ENCODE measurements around the gene AFAP1. TPM values are rescaled to one million over a fixed set of nuclear protein-coding genes. Genes with fewer than 3 reads are reported as not detected.

Gene AFAP1
- total and polyA plus RNA-seq, 2 donors (not counting 3 experiments of a cell fraction or from before 2014, with no cell fraction given) = 32.3 to 103 TPM

- FAIRE-seq = no peak
- no peaks in the 10 kb centered on the region for H3K27me3 ChIP-seq (ENCODE audit: control insufficient read depth in 2 of 2, insufficient read depth in 2 of 2, low read length in 2 of 2)
- intact Hi-C loops (cut with micrococcal nuclease) (no loop called here), dilution Hi-C loops (cut with MboI; ENCODE audit: extremely low pct_ligation_motif_present, low sequenced_read_pairs) (no loop called here)
- H3K9ac ChIP-seq (replicated peaks; ENCODE audit: extremely low read depth, insufficient read depth, low read length) = no peak overlapping the region
- POLR2A ChIA-PET = no interaction called here
- peaks cover 90% of the 10 kb centered on the region for H3K79me2 ChIP-seq (ENCODE audit: control insufficient read depth, insufficient read depth, low read length)
- CTCF ChIA-PET = interaction anchor here (1.0 to 1.2 kb wide), 2 partner anchors 58 to 64 kb away, joined by 4 read pairs; no protein-coding TSS in a partner anchor
- BruUV-seq (replicated peaks) = no TSS peak
- H3K27ac ChIP-seq (ENCODE audit: insufficient read depth, low read depth, low read length) = no peak overlapping the region
- no peak overlapping the region for H3K4me2 ChIP-seq (ENCODE audit: insufficient read depth, low read length)
- H2AFZ ChIP-seq (ENCODE audit: low read depth, low read length) = no peak overlapping the region
- no peaks in the 10 kb centered on the region for H3K9me3 ChIP-seq (replicated peaks; ENCODE audit: control insufficient read depth, insufficient read depth, low read length)
- H3K36me3 ChIP-seq (ENCODE audit: control insufficient read depth in 2 of 2, extremely low read depth in 1 of 2, insufficient read depth in 2 of 2, low read length in 2 of 2) = peaks cover 0 to 14% of the 10 kb centered on the region in 2 experiments
- H3K4me3 ChIP-seq (replicated peaks in 1 of 3; ENCODE audit: insufficient read depth in 1 of 3, low read depth in 1 of 3, low read length in 3 of 3) = no peak overlapping the region
- peaks cover 4% of the 10 kb centered on the region for H4K20me1 ChIP-seq (replicated peaks; ENCODE audit: control insufficient read depth, extremely low read depth, insufficient read depth, low read length)
- H3K9me1 ChIP-seq (replicated peaks; ENCODE audit: control insufficient read depth, extremely low read depth, insufficient read depth, low read length) = no peaks in the 10 kb centered on the region
- peaks cover 36% of the 10 kb centered on the region for H3K4me1 ChIP-seq (ENCODE audit: control insufficient read depth, extremely low read depth, insufficient read depth, low read length)
- no peak for TF ChIP-seq GATA2 (IDR thresholded peaks at IDR 0.05; ENCODE audit: insufficient read depth, insufficient read length, low read depth, low read length)
- no peak for TF ChIP-seq POLR2A (IDR thresholded peaks at IDR 0.05; ENCODE audit: low read depth, low read length)
- TF ChIP-seq JUN (IDR thresholded peaks at IDR 0.05; ENCODE audit: borderline replicate concordance, insufficient read depth, insufficient read length, low read depth) = no peak
- TF ChIP-seq FOS (IDR thresholded peaks at IDR 0.05; ENCODE audit: borderline replicate concordance, insufficient read depth, low read length) = no peak
- DNase-seq (ENCODE audit: low read depth, low spot score) = no peak
Observed at GRCh38 chr4:7873881-7874280, 65.8 kb downstream of the AFAP1 start.

GRCh38 chr4:7872264-7872771, 67.3 kb downstream of the AFAP1 start:
- Histone ChIP-seq H3K4me3 (replicated peaks in 1 of 3; ENCODE audit: insufficient read depth in 1 of 3, low read depth in 1 of 3, low read length in 3 of 3) (no peak overlapping the region), H2AFZ (ENCODE audit: low read depth, low read length) (no peak overlapping the region), H3K9me3 (replicated peaks; ENCODE audit: control insufficient read depth, insufficient read depth, low read length) (no peaks in the 10 kb centered on the region), H3K4me2 (ENCODE audit: insufficient read depth, low read length) (no peak overlapping the region), H3K9me1 (replicated peaks; ENCODE audit: control insufficient read depth, extremely low read depth, insufficient read depth, low read length) (no peaks in the 10 kb centered on the region), H3K4me1 (ENCODE audit: control insufficient read depth, extremely low read depth, insufficient read depth, low read length) (peaks cover 31% of the 10 kb centered on the region), H3K27ac (ENCODE audit: insufficient read depth, low read depth, low read length) (no peak overlapping the region), H3K9ac (replicated peaks; ENCODE audit: extremely low read depth, insufficient read depth, low read length) (no peak overlapping the region), H4K20me1 (replicated peaks; ENCODE audit: control insufficient read depth, extremely low read depth, insufficient read depth, low read length) (peaks cover 4% of the 10 kb centered on the region), H3K27me3 (ENCODE audit: control insufficient read depth in 2 of 2, insufficient read depth in 2 of 2, low read length in 2 of 2) (no peaks in the 10 kb centered on the region), H3K36me3 (ENCODE audit: control insufficient read depth in 2 of 2, extremely low read depth in 1 of 2, insufficient read depth in 2 of 2, low read length in 2 of 2) (peaks cover 10 to 23% of the 10 kb centered on the region in 2 experiments), H3K79me2 (ENCODE audit: control insufficient read depth, insufficient read depth, low read length) (peaks cover 84% of the 10 kb centered on the region)
- DNase-seq (ENCODE audit: low read depth, low spot score) = no peak
- ChIA-PET CTCF (interaction anchor here (1.2 to 2.3 kb wide), 2 partner anchors 64 to 68 kb away, joined by 3 to 13 read pairs; no protein-coding TSS in a partner anchor), POLR2A (no interaction called here)
- dilution Hi-C loops (cut with MboI; ENCODE audit: extremely low pct_ligation_motif_present, low sequenced_read_pairs) = no loop called here
- no peak for TF ChIP-seq MAX (IDR thresholded peaks at IDR 0.05; ENCODE audit: insufficient read depth, insufficient read length)
- no peak for TF ChIP-seq GATA2 (IDR thresholded peaks at IDR 0.05; ENCODE audit: insufficient read depth, insufficient read length, low read depth, low read length)
- TF ChIP-seq JUN (IDR thresholded peaks at IDR 0.05; ENCODE audit: borderline replicate concordance, insufficient read depth, insufficient read length, low read depth) = no peak
- TF ChIP-seq POLR2AphosphoS5 (IDR thresholded peaks at IDR 0.05; ENCODE audit: insufficient read depth, low read depth, low read length) = no peak
- TF ChIP-seq MYC (IDR thresholded peaks at IDR 0.05; ENCODE audit: low read depth, low read length) = no peak
- no peak for TF ChIP-seq CTCF (IDR thresholded peaks at IDR 0.05; ENCODE audit: extremely low read depth in 1 of 2, insufficient read depth in 1 of 2, low read depth in 1 of 2, low read length in 2 of 2)
- no peak for TF ChIP-seq EZH2 (IDR thresholded peaks at IDR 0.05; ENCODE audit: borderline replicate concordance, low read depth, low read length, severe bottlenecking)
- no peak for TF ChIP-seq POLR2A (IDR thresholded peaks at IDR 0.05; ENCODE audit: low read depth, low read length)
- no peak for TF ChIP-seq FOS (IDR thresholded peaks at IDR 0.05; ENCODE audit: borderline replicate concordance, insufficient read depth, low read length)
- no peak for FAIRE-seq
- intact Hi-C loops (cut with micrococcal nuclease) = no loop called here
- no TSS peak for BruUV-seq (replicated peaks)
